ENCODE results near the gene SPTAN1. TPM values are rescaled to one million over a fixed set of nuclear protein-coding genes. Genes with fewer than 3 reads are reported as not detected.
"Not testable (repeated sequence)": the region's sequence is repeated elsewhere in the genome, so short reads cannot be mapped to it uniquely, and the experiment has no call there.

SPTAN1 gene
- total RNA-seq, 1 experiment from 2014 or later, result 111 TPM

DNA sequence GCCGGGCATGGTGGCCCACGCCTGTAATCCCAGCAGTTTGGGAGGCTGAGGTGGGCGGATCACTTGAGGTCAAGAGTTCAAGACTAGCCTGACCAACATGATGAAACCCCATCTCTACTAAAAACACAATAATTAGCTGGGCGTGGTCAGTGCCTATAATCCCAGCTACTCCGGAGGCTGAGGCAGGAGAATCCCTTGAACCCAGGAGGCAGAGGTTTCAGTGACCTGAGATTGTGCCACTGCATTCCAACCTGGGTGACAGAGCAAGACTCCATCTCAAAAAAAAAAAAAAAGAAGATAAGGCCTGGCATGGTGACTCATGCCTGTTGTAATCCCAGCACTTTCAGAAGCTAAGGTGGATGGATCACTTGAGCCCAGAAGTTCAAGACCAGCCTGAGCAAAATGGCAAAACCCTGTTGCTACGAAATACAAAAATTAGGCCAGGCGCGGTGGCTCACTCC, 114.1 kb downstream of the SPTAN1 start:
- CTCF ChIA-PET, result not testable (repeated sequence)

GRCh38 chr9:128669786-128670185, 117.4 kb downstream of the SPTAN1 start:
- ChIA-PET RAD21 (ENCODE audit: low non-redundant PET in 1 of 2, low total read pairs in 2 of 2, uncharacterized antibody in 2 of 2, unreplicated experiment in 2 of 2) (no interaction called here), CTCF (no interaction called here), POLR2A (interaction anchor here (0.9 kb wide), 1 partner anchor 15 kb away, joined by 3 read pairs; no protein-coding TSS in a partner anchor)
- H3K9ac ChIP-seq (ENCODE audit: low read length), result no peak overlapping the region
- no peak overlapping the region for H2AFZ ChIP-seq (ENCODE audit: low read depth, low read length, poor library complexity, severe bottlenecking)
- no peaks in the 10 kb centered on the region for H3K27me3 ChIP-seq (ENCODE audit: insufficient read depth, low read length)
- no peak overlapping the region for H3K27ac ChIP-seq (ENCODE audit: low read depth, low read length)
- H4K20me1 ChIP-seq (ENCODE audit: insufficient read depth), result no peaks in the 10 kb centered on the region
- H3K4me3 ChIP-seq (replicated peaks in 1 of 2; ENCODE audit: low read depth in 1 of 2, low read length in 2 of 2), result no peak overlapping the region
- no peaks in the 10 kb centered on the region for H3K79me2 ChIP-seq (ENCODE audit: insufficient read depth, low read length)
- ATAC-seq (no peak), DNase-seq (ENCODE audit: low read depth, low spot score) (no peak)
- no peaks in the 10 kb centered on the region for H3K9me2 ChIP-seq (ENCODE audit: insufficient read depth)
- no peaks in the 10 kb centered on the region for H3K36me3 ChIP-seq (ENCODE audit: control insufficient read depth in 1 of 2, insufficient read depth in 2 of 2, low read length in 2 of 2)
- peaks cover 26 to 31% of the 10 kb centered on the region in 2 experiments for H3K4me1 ChIP-seq (ENCODE audit: control insufficient read depth in 1 of 2, insufficient read depth in 2 of 2, low read length in 2 of 2)
- intact Hi-C loops (cut with micrococcal nuclease), result no loop called here
- H3K9me3 ChIP-seq (ENCODE audit: control insufficient read depth in 1 of 2, insufficient read depth in 1 of 2, low read depth in 1 of 2, low read length in 2 of 2), result no peaks in the 10 kb centered on the region
- H3K4me2 ChIP-seq (ENCODE audit: low read length), result no peak overlapping the region
- BruUV-seq (replicated peaks), result no TSS peak
- TF ChIP-seq CBX3 (IDR thresholded peaks at IDR 0.05; ENCODE audit: low read depth) (no peak), SRF (IDR thresholded peaks at IDR 0.05; ENCODE audit: low read depth) (no peak), CEBPB (IDR thresholded peaks at IDR 0.05; ENCODE audit: low read depth) (no peak), SIN3A (IDR thresholded peaks at IDR 0.05; ENCODE audit: low read depth) (no peak), POLR2AphosphoS5 (IDR thresholded peaks at IDR 0.05; ENCODE audit: low read depth, low read length) (no peak), POLR2A (IDR thresholded peaks at IDR 0.05; ENCODE audit: borderline replicate concordance, extremely low read depth, insufficient read depth, insufficient read length) (no peak), EZH2phosphoT487 (IDR thresholded peaks at IDR 0.05; ENCODE audit: borderline replicate concordance) (no peak), ZNF274 (IDR thresholded peaks at IDR 0.05; ENCODE audit: low read depth, low read length) (no peak), ELF1 (IDR thresholded peaks at IDR 0.05; ENCODE audit: borderline replicate concordance, low read depth) (no peak), JUND (IDR thresholded peaks at IDR 0.05) (no peak), EGR1 (IDR thresholded peaks at IDR 0.05; ENCODE audit: low read depth) (no peak)
- TF ChIP-seq, protein P1, sequence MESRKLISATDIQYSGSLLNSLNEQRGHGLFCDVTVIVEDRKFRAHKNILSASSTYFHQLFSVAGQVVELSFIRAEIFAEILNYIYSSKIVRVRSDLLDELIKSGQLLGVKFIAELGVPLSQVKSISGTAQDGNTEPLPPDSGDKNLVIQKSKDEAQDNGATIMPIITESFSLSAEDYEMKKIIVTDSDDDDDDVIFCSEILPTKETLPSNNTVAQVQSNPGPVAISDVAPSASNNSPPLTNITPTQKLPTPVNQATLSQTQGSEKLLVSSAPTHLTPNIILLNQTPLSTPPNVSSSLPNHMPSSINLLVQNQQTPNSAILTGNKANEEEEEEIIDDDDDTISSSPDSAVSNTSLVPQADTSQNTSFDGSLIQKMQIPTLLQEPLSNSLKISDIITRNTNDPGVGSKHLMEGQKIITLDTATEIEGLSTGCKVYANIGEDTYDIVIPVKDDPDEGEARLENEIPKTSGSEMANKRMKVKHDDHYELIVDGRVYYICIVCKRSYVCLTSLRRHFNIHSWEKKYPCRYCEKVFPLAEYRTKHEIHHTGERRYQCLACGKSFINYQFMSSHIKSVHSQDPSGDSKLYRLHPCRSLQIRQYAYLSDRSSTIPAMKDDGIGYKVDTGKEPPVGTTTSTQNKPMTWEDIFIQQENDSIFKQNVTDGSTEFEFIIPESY (IDR thresholded peaks at IDR 0.05; ENCODE audit: extremely low read depth, insufficient replicate concordance, low read length), result no peak
- TF ChIP-seq, protein P2, sequence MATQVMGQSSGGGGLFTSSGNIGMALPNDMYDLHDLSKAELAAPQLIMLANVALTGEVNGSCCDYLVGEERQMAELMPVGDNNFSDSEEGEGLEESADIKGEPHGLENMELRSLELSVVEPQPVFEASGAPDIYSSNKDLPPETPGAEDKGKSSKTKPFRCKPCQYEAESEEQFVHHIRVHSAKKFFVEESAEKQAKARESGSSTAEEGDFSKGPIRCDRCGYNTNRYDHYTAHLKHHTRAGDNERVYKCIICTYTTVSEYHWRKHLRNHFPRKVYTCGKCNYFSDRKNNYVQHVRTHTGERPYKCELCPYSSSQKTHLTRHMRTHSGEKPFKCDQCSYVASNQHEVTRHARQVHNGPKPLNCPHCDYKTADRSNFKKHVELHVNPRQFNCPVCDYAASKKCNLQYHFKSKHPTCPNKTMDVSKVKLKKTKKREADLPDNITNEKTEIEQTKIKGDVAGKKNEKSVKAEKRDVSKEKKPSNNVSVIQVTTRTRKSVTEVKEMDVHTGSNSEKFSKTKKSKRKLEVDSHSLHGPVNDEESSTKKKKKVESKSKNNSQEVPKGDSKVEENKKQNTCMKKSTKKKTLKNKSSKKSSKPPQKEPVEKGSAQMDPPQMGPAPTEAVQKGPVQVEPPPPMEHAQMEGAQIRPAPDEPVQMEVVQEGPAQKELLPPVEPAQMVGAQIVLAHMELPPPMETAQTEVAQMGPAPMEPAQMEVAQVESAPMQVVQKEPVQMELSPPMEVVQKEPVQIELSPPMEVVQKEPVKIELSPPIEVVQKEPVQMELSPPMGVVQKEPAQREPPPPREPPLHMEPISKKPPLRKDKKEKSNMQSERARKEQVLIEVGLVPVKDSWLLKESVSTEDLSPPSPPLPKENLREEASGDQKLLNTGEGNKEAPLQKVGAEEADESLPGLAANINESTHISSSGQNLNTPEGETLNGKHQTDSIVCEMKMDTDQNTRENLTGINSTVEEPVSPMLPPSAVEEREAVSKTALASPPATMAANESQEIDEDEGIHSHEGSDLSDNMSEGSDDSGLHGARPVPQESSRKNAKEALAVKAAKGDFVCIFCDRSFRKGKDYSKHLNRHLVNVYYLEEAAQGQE (IDR thresholded peaks at IDR 0.05; ENCODE audit: low read depth), result no peak

More for the DNA sequence above, 114.1 kb downstream of the SPTAN1 start:
- peak overlapping the region; percentile 67 for H3K4me2 ChIP-seq (ENCODE audit: low read length)
- H4K20me1 ChIP-seq (ENCODE audit: insufficient read depth); H3K9me2 ChIP-seq (ENCODE audit: insufficient read depth); BruUV-seq (replicated peaks); intact Hi-C loops (cut with micrococcal nuclease); H3K79me2 ChIP-seq (ENCODE audit: insufficient read depth, low read length); H3K27me3 ChIP-seq (ENCODE audit: insufficient read depth, low read length); H3K9me3 ChIP-seq (ENCODE audit: control insufficient read depth in 1 of 2, insufficient read depth in 1 of 2, low read depth in 1 of 2, low read length in 2 of 2); RAD21 ChIA-PET (ENCODE audit: low non-redundant PET in 1 of 2, low total read pairs in 2 of 2, uncharacterized antibody in 2 of 2, unreplicated experiment in 2 of 2); H2AFZ ChIP-seq (ENCODE audit: low read depth, low read length, poor library complexity, severe bottlenecking); H3K36me3 ChIP-seq (ENCODE audit: control insufficient read depth in 1 of 2, insufficient read depth in 2 of 2, low read length in 2 of 2): not testable (repeated sequence)
- peak; percentile 73 for TF ChIP-seq FOSL1 (IDR thresholded peaks at IDR 0.05; ENCODE audit: low read depth)
- TF ChIP-seq JUND (IDR thresholded peaks at IDR 0.05), result peak; percentile 74
- 0 out of 2 replicates have a peak, but pooled peaks have one; percentile 18 for TF ChIP-seq POLR2AphosphoS5 (IDR thresholded peaks at IDR 0.05; ENCODE audit: low read depth, low read length)
- peak; percentile 66 for TF ChIP-seq CEBPB (IDR thresholded peaks at IDR 0.05; ENCODE audit: low read depth)
- 0 out of 2 replicates have a peak, but pooled peaks have one; percentile 17 for TF ChIP-seq EGR1 (IDR thresholded peaks at IDR 0.05; ENCODE audit: low read depth)
- TF ChIP-seq CBX3 (IDR thresholded peaks at IDR 0.05; ENCODE audit: low read depth), result peak; percentile 86; the same call in 1 of the 2 replicates
- TF ChIP-seq SP1 (IDR thresholded peaks at IDR 0.05; ENCODE audit: low read depth), result peak; percentile 50; the same call in 1 of the 2 replicates
- peaks cover 26 to 31% of the 10 kb centered on the region in 2 experiments for H3K4me1 ChIP-seq (ENCODE audit: control insufficient read depth in 1 of 2, insufficient read depth in 2 of 2, low read length in 2 of 2)
- POLR2A ChIA-PET, result interaction anchor here (0.7 to 1.7 kb wide), 4 partner anchors 10 to 457 kb away, joined by 3 to 8 read pairs (median 3); partner anchors contain the start of gene DYNC2I2
- H3K4me3 ChIP-seq (replicated peaks in 1 of 2; ENCODE audit: low read depth in 1 of 2, low read length in 2 of 2), result peak overlapping the region in 1 of 2 experiments; percentile 14; a peak in 1 of 4 replicates
- ATAC-seq (peak; percentile 65), DNase-seq (ENCODE audit: low read depth, low spot score) (peak; percentile 65)
- H3K9ac ChIP-seq (ENCODE audit: low read length), result peak overlapping the region; percentile 27; the same call in 1 of the 2 replicates
- H3K27ac ChIP-seq (ENCODE audit: low read depth, low read length), result peak overlapping the region; percentile 44
